Kidney (tissue), 14 donors: Measurements from ENCODE around the gene RPL38. TPM values are rescaled to one million over a fixed set of nuclear protein-coding genes. Genes with fewer than 3 reads are reported as not detected.

Source experiments
- DNase-seq, 5 donors: peaks; one replicate each; pipeline ENCODE4 v3.0.0-alpha.2; 2013 to 2020
- FAIRE-seq: peaks from 2 replicates; lab custom pipeline; 2012; peaks lifted over from hg19 to GRCh38; lab: Jason Lieb, UNC
- H3K27ac ChIP-seq, 2 donors: one replicate each; pipeline ENCODE4 v1.7.0; 2013; ENCODE audit warnings: low read depth in 2 of 2, low read length in 2 of 2, inconsistent platforms in 1 of 2
- H3K27me3 ChIP-seq: one replicate; pipeline ENCODE4 v1.7.1; 2013; ENCODE audit warnings: low read length, inconsistent platforms; ENCODE audit not compliant: control insufficient read depth, insufficient read depth
- H3K36me3 ChIP-seq, 3 donors: one replicate each; pipeline versions ENCODE4 v1.7.0 to v1.7.1; 2013; ENCODE audit warnings: low read length in 3 of 3, control low read depth in 1 of 3, inconsistent platforms in 1 of 3; ENCODE audit not compliant: insufficient read depth in 3 of 3, control insufficient read depth in 2 of 3
- H3K4me1 ChIP-seq, 3 donors: one replicate each; pipeline versions ENCODE4 v1.7.0 to v1.7.1; 2013; ENCODE audit warnings: low read length in 3 of 3, inconsistent platforms in 1 of 3, low read depth in 1 of 3; ENCODE audit not compliant: control insufficient read depth in 2 of 3, insufficient read depth in 2 of 3
- H3K4me3 ChIP-seq, 3 donors: one replicate each; pipeline versions ENCODE4 v1.7.0 to v1.8.1; 2013; ENCODE audit warnings: low read length in 3 of 3, control low read depth in 1 of 3, inconsistent platforms in 1 of 3
- H3K9ac ChIP-seq, 3 donors: one replicate each; pipeline versions ENCODE4 v1.7.0 to v1.7.1; 2013; ENCODE audit warnings: low read length in 3 of 3, control low read depth in 1 of 3, inconsistent platforms in 1 of 3
- H3K9me3 ChIP-seq, 3 donors: one replicate each; pipeline versions ENCODE4 v1.7.0 to v1.7.1; 2013; ENCODE audit warnings: low read length in 3 of 3, control low read depth in 1 of 3, inconsistent platforms in 1 of 3; ENCODE audit not compliant: control insufficient read depth in 2 of 3, insufficient read depth in 1 of 3
- intact Hi-C: fragments of 100-400 bp; cut with DNase I; formaldehyde crosslinking; loops from one replicate; pipeline ENCODE4 v1.11.1; 2022
- polyA plus RNA-seq: library from polyadenylated mRNA; stranded (reverse); fragments of 350-450 nt; fragmentation: Illumina TruSeq; extraction: RNeasy Lipid Tissue Mini Kit (QIAGEN cat#74804); gene quantifications from one replicate; pipeline ENCODE4 v1.2.3, GENCODE V29; 2014; ENCODE audit warnings: low read depth, low replicate concordance; ENCODE audit not compliant: insufficient read depth
- total RNA-seq: library from RNA; stranded (reverse); fragmentation: NEBNext Ultra II Directional; extraction: Animal tissue kit (Norgen Biotek cat#: 25700); gene quantifications from one replicate; pipeline ENCODE4 v1.2.1, GENCODE V29; 2021
- TF ChIP-seq, protein P1 (sequence below): IDR thresholded peaks from 3 replicates; pipeline ENCODE4 v1.5.1; 2012; ENCODE audit warnings: mild to moderate bottlenecking, moderate library complexity, borderline replicate concordance; ENCODE audit not compliant: insufficient read depth; ENCODE audit errors: extremely low read depth
- donor health status: control.
- donor health status: control.
- donor health status: control.
- donor health status: control.
- donor health status: control.
- donor health status: DM: yes; HTN: yes; CAD: no.
- donor health status: Normal renal cell carcinoma (clear cell type).

Gene RPL38
- total and polyA plus RNA-seq, 2 donors from 2014 or later = 664 to 1,966 TPM

DNA sequence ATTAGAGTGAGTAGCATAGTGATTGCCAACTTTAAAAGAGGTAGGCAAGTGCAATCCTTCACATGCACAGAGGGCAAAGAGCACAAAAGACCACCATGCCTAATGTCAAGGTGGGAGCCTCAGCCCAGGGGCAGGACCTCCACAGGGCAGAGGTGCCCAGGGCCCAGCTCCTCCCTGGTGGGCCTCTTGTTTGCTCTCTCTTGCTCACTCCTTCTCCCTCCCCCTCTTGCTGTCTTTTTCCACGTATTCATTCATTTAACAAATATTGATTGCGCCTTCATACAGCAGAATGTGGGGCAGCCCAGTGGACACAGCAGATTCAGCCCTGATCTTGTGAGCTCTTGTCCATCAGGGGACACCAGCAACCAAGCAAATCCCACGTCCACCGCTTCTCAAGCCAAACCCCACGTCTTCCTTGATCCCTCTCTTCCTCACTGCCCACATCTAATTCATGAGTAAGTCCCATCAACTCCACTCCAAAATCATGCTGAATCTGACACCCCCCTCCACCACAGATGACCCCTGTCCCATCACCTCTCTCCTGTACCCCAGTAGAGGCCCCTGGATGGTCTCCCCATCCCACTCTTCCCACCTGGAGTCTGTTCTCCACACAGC lies 44.1 kb upstream of the RPL38 start:
- intact Hi-C loops = no loop called here
- TF ChIP-seq, protein P1, sequence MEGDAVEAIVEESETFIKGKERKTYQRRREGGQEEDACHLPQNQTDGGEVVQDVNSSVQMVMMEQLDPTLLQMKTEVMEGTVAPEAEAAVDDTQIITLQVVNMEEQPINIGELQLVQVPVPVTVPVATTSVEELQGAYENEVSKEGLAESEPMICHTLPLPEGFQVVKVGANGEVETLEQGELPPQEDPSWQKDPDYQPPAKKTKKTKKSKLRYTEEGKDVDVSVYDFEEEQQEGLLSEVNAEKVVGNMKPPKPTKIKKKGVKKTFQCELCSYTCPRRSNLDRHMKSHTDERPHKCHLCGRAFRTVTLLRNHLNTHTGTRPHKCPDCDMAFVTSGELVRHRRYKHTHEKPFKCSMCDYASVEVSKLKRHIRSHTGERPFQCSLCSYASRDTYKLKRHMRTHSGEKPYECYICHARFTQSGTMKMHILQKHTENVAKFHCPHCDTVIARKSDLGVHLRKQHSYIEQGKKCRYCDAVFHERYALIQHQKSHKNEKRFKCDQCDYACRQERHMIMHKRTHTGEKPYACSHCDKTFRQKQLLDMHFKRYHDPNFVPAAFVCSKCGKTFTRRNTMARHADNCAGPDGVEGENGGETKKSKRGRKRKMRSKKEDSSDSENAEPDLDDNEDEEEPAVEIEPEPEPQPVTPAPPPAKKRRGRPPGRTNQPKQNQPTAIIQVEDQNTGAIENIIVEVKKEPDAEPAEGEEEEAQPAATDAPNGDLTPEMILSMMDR = no peak
- DNase-seq (peak in 1 of 5 donors; percentile 9), FAIRE-seq (no peak)
- H3K27ac ChIP-seq = no peak overlapping the region
- no peaks in the 10 kb centered on the region for H3K27me3 ChIP-seq
- H3K4me1 ChIP-seq = no peaks in the 10 kb centered on the region
- no peaks in the 10 kb centered on the region for H3K36me3 ChIP-seq
- no peak overlapping the region for H3K9ac ChIP-seq
- peaks cover 0 to 2% (median 0%) of the 10 kb centered on the region in 3 donors for H3K9me3 ChIP-seq
- H3K4me3 ChIP-seq = no peak overlapping the region

DNA sequence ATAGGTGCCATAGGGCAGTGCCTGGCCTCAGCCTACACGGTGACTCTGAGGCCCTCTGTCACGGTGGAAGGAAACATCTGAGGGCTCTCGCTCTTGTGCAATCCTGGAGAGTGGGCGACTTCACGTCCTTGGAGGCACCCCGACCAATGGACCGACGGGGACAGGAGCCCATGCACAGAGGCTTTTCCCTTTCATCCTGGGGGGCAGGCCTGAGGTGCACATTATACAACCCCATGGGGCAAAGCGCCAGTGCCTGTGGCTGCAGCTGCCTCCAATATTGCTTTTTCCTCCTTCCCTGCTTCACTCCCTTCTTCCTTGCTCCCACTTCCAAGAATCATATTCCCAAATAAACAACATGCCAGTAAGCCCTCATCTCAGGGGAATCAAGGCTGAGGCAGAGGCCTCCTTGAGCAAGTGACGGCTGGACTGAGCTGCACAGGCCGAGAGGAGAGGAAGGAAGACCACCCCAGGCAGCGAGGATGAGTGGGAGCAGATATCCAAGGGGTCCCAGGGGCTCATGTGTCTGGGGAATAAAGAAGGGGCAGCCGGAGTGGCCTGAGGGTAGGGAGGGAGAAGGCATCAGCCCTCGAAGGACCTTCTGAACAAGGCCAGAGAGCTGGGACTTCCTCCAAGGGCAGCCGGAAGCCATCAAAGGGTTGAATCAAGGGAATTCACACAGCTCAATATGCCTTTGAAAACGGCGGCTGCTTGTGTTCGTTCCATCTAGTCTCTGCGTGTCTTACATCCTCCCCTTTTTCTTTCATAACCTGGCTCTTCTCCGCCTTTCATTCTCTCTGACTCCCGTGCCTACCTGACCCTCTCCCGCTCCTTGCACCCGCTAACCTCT lies 42.6 kb upstream of the RPL38 start:
- FAIRE-seq = no peak

DNA sequence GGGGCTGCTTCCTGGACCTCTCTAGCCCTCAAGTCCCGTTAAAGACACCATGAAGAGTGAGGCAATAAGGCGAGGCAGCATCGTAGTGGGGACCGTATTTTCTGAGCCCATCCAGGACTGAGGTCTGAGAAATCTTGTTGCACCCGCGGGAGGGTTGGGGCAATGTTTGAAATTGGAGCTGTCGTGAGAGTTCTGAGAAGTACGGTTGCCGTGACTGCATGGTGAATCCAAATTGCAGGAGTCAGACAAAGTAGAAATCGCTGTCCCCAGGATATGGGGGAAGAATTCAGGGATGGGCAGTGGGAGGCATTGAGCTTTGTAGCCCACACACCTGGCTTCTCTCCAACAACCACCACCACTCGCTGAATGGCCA lies 42.0 kb upstream of the RPL38 start:
- TF ChIP-seq, protein P1 = no peak
- FAIRE-seq (no peak), DNase-seq (peak in 2 of 5 donors; percentile 25 to 28)
- no peak overlapping the region for H3K27ac ChIP-seq
- H3K4me3 ChIP-seq = no peak overlapping the region
- H3K36me3 ChIP-seq = no peaks in the 10 kb centered on the region
- H3K9me3 ChIP-seq = peaks cover 0 to 2% (median 0%) of the 10 kb centered on the region in 3 donors
- intact Hi-C loops = no loop called here
- no peaks in the 10 kb centered on the region for H3K4me1 ChIP-seq
- no peaks in the 10 kb centered on the region for H3K27me3 ChIP-seq
- H3K9ac ChIP-seq = no peak overlapping the region

More for the DNA sequence above, 42.6 kb upstream of the RPL38 start:
- no peaks in the 10 kb centered on the region for H3K27me3 ChIP-seq
- peak in 2 of 5 donors; percentile 23 to 79 for DNase-seq
- no peak overlapping the region for H3K27ac ChIP-seq
- intact Hi-C loops = no loop called here
- H3K4me3 ChIP-seq = no peak overlapping the region
- H3K4me1 ChIP-seq = no peaks in the 10 kb centered on the region
- H3K9ac ChIP-seq = no peak overlapping the region
- peaks cover 0 to 2% (median 0%) of the 10 kb centered on the region in 3 donors for H3K9me3 ChIP-seq
- no peaks in the 10 kb centered on the region for H3K36me3 ChIP-seq
- TF ChIP-seq, protein P1 = no peak
